GM11168 (cell line): ENCODE measurements around the gene P2RX5.

Experiments used
- in situ Hi-C: fragments of 300-500 bp; cut with MboI; formaldehyde crosslinking; loops from one replicate; pipeline ENCODE4 v1.12.0; 2022; ENCODE audit warnings: low sequenced_read_pairs; ENCODE audit not compliant: unreplicated experiment

The P2RX5 gene

DNA sequence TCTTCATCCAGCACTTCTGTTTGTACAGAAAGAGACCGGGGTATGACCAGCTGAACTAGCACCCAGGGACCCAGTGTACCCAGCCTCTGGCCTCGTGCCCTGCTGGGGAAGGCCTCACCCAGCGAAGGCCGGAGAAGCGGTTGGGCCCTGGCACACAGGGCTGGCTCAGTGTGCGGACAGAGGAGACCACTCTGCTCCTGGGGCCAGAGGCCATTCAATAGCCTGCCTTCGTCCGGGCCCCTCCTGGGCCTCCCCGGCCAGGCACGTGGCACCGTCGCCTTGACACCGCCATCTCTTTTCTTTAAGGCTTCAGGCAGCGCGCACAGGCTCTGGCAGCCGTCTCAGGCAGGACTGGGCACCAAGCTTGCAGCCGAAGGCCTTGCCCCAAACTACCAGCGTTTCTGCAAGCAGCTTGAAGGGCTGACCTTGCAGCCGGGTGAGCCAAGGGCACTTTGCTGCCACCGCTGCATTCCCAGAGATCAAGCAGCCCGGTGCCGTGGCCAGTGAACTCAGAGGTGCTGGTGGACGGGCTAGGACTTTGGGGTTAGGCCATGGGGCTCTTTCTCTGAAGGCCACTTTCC lies 35.6 kb downstream of the P2RX5 start:
- in situ Hi-C loops: loop anchor here (10.0 to 25.0 kb wide), 2 partner anchors 164 to 623 kb away; no protein-coding TSS in a partner anchor

DNA sequence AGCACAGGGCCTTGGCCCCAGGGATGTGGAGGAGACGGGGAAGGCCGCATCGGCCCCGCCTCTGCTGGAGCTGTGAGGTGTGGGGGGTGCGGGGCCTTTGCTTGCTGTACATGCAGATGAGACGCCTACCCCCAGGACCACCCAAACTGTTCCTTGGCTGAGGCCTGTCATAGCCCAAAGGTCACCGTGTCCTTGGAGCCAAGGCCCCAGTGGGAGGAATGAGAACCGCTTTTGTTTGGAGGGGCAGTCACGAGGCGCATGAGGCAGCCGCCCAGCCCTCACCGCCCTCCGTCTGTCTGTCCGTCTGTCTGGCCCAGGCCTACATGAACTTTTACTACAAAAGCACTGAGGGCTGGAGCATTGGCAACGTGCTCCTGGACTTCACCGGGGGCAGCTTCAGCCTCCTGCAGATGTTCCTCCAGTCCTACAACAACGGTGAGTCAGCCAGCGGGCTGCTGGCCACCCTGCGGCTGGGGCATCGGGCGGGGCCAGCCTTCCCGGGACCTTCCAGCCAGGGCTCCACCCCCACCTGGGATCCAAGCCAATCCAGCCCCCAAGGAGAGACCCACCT lies 36.3 kb downstream of the P2RX5 start:
- in situ Hi-C loops: loop anchor here (10.0 to 25.0 kb wide), 2 partner anchors 165 to 622 kb away; no protein-coding TSS in a partner anchor

DNA sequence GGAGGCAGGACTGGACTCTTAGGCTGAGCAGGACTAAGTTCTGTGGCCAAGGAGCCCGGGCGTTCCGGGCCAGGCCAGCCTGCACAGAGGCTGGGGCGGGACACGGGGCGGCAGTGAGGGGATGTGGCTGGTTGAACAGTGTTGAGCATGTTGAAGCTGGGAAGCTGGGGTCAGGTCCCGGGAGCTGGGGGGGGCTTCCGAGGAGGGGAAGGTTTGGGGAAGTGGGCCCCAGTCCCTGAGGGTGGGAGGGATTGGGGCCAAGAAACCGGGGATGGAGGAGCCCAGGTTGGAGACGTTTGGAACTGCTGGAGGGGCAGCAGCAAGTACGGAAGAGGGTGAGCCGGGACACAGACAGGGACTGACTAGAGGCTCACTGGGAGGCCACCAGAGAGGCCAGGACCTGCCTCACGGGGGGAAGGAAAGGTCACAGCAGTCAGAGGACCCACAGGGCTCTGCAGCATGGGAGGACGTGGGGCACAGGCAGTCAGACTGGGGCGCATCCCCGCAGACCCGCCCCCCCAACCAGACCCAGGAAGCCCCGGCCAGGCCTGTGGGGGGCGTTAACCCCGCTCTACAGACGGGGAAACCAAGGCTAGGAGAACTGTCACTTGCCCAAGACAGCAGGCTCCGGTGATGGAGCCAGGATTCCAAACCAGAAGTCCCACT lies 37.0 kb downstream of the P2RX5 start:
- in situ Hi-C loops: loop anchor here (25.0 kb wide), 1 partner anchor 622 kb away; no protein-coding TSS in a partner anchor

DNA sequence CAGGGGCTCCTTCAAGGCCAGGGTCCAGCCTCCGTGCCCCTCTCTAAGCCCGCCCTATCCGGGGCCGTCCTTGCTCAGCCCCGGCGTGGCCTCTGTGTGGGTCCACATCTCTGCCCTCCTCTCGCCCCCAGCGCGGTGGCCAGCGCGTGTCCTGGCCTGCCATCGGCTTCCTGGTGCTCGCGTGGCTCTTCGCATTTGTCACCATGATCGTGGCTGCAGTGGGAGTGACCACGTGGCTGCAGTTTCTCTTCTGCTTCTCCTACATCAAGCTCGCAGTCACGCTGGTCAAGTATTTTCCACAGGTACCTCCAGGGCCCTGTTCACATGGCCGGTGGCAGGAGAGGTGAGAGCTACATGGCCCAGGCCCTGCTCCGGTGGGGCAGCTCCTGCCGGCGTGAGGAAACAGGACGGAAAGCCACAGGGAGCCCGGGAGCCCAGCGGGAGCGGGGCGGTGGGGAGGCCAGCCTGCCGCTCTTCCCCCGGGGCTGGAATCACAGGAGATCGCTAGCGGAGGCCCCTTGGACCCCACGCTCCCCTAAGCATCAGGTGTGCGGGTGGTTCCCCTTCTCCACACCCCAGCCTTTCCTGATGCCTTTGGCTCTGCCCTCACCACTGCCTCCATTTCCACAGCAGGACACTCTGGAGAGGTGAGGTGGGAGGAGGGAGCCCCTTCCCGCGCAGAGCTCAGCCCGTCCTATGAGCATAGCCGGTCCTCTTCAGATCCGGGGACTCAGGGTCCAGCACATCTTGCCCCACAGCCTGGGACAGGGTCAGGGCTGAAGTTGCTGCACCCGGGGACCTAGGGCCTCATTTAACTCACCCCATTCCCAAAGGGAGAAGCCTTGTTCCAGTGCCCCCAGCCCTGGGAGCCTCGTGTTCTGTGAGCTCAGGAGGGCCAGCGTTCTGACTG lies 37.8 kb downstream of the P2RX5 start:
- in situ Hi-C loops: loop anchor here (25.0 kb wide), 1 partner anchor 621 kb away; no protein-coding TSS in a partner anchor

DNA sequence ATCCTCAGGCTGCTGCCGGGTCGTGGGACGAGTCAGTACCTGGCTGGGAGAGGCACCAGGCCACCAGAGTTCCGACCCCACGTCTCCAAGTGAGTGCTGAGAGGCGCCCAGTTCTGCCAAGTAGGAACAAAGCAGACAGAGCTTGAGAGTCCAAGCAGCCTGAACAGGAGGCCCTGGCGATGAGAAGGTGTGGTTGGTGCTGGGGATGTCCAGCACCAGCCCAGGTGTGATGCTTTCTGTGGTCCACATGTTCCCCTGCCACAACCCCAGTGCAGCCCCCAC lies 38.4 kb downstream of the P2RX5 start:
- in situ Hi-C loops: loop anchor here (25.0 kb wide), 1 partner anchor 620 kb away; no protein-coding TSS in a partner anchor

DNA sequence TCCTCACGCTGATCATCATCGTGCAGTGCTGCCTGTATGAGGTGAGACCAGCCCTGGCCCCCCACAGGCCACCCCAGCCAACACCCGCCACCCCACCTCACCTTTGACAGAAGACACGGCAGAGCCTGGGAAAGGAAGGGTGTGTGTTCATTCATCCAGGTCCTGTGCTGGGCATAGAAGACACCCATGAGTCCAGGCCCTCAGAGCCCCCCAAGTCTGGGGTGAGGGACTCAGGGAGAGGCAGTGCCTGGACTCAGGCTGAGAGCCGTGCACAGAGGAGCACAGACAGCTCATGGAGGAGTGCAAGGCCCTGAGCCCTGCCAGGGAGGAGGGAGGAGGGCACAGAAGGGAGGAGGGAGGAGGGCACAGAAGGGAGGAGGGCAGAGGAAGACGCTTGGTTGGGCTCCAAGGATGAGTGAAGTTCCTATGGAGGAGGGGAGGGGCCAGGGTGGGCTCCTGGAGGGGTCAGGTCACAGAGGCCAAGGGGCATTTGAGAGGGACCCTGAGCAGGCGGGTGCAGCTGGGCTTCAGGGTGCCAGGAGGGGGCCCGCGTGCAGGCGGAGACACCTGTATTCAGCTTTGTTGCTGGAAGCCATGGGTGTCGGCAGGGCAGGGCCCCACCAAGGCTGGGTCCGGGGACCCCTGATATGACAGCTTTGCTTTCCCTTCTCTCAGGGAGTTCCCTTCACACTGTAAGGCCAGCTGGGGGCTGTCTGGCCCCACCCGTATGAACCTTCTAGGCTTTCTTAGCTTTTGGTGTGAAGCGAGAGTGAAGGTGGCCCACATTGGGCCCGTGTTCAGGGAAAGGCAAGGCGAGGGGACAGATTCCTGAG lies 39.0 kb downstream of the P2RX5 start:
- in situ Hi-C loops: loop anchor here (25.0 kb wide), 1 partner anchor 620 kb away; no protein-coding TSS in a partner anchor

DNA sequence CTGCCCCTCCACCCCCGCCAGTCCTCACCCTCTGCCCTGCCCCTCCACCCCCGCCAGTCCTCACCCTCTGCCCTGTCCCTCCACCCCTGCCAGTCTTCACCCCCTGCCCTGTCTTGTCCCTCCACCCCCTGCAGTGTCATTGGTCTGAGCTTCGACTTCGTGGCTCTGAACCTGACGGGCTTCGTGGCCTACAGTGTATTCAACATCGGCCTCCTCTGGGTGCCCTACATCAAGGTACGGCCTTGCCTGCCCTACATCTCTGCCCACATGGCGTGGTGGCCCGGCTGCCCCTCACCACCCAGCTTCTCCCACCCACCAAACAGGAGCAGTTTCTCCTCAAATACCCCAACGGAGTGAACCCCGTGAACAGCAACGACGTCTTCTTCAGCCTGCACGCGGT lies 39.6 kb downstream of the P2RX5 start:
- in situ Hi-C loops: loop anchor here (25.0 kb wide), 1 partner anchor 619 kb away; no protein-coding TSS in a partner anchor

DNA sequence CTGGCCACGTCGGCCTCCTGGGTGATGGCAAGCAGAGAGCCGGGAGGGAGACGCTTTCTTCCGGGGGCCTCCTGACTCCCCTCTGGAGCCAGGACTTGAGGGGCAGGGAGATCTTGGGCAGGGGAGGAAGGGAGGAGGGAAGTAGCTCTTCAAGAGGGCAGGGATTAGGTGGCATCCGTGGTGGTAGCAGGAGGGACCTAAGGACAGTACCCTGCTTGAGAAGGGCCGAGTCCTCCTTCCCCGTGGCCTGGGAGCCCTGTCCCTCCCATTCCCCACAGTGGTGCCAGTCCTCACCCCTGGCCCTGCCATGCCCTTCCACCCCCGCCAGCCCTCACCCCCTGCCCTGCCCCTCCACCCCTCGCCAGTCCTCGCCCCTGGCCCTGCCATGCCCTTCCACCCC lies 40.2 kb downstream of the P2RX5 start:
- in situ Hi-C loops: loop anchor here (25.0 kb wide), 1 partner anchor 618 kb away; no protein-coding TSS in a partner anchor

DNA sequence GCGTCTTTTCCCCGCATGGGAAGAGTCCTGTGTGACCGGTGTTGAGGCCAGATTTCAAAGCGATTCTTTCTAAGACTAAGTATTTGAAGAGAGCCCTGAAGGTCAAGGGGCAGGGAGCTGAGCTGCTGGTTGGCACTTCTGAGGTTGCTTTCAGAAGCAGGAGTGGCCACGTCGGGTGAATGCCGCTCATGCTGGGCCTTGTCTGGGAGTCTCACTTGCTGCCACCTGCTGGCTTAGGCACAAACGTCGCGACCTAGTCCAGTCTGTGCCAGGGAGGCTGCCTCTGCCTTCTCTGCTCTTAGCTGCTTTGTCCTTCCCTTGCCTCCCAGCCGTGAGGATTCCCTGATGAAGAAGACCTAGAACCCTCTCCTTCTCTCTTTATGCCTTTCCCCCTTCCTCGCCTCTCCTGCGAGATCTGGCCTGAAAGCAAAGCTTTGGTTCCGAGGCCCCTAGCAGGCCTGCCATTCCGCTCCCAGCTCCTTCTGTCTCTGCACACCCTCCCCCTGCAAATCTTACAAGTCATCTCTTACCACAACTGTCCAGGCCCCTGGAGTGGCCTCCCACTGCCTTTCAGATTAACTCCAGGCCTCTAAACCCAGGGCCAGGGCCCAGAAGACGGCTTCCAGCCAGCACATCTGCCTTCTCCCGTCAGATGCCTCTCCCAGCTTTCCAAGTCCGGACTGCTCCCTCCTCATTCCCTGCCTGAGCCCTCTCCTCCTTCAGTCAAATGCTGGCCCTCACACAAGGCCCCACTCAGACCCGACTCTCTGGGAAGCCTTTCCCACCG lies 48.0 kb downstream of the P2RX5 start:
- in situ Hi-C loops: no loop called here

DNA sequence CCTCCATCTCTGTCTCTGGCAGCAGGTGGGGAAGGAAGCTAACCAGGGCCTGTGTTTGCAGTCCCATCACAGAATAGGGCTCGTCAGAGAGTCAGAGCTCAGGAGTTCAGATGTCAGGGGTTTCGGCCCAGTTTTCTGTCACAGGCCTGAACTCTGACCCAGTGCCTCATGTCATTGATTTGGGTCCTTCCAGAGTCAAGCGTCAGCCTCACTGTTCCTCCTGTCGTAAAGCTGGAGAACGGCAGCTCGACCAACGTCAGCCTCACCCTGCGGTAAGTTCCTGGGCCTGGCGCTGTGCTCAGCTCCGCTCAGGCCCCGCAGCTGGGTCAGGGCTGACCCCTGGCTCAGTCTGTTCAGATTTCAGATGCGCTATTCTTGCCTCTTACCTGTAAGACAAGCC lies 48.7 kb downstream of the P2RX5 start:
- in situ Hi-C loops: no loop called here

DNA sequence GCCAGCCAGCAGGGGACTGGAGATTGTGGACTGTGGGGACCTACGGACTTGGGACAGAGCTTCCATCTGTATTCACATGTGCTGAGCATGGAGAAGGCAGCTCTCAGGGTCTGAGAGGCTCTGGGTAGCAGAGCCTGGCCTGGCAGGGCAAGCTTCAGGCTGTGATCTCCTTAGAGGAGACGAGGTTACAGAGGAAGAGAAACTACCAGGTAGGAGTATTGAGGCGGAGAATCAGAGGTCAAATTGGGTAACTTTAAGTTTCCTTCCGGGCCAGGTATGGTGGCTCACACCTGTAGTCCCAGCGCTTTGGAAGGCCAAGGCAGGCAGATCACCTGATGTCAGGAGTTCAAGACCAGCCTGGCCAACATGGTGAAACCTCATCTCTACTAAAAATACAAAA lies 50.6 kb downstream of the P2RX5 start:
- in situ Hi-C loops: no loop called here

DNA sequence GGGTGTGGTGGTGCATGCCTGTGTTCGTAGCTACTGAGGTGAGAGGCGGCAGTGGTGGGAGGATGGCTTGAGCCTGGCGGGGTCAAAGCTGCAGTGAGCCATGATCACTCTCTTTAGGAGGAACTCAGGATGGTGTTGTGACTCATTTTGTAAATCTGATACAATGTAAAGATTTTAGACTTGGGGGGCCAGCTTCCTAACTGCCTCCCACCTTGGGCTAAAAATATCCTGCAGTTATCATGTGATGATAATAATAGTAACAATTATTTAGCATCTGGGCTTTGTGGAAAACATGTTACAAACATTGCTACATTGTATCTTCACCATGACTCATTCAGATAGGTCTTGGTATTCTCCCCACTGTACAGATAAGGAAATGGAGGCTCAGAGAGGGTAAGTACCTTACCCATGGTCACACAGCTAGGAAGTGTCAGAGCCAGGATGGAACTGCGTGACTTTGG lies 52.0 kb downstream of the P2RX5 start:
- in situ Hi-C loops: no loop called here

DNA sequence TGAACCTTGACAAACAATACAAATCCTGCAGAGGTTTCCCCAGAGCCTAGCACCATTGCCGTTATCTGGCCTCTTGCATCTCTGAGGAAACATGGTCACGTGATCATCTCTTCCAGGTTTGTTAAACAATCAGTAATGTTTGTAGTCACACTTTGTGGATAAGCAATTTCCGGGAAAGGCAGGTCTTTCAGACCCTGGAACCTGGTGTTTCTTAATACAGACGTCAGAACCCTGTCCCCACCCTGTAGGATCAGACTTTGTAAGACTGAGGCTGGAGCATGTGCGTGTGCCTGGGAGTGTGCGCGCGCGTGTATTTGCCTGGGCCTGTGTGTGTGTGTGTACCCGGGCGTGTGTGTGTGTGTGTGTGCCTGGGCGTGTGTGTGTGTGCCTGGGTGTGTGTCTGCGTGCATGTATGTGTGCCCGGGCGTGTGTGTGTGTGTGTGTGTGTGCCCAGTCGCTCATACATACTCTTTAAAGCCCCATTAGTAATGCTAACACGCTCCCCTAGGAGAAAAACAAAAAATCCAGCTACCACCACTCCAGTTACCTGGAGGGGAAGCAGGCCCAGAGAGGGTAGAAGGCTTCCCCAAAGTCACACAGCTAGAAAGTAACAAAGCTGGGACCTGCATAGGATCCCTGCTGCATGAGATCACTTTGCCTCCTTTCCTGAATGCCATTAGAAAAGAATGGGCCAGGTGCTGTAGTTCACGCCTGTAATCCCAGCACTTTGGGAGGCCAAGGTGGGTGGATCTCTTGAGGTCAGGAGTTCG lies 54.1 kb downstream of the P2RX5 start:
- in situ Hi-C loops: no loop called here

DNA sequence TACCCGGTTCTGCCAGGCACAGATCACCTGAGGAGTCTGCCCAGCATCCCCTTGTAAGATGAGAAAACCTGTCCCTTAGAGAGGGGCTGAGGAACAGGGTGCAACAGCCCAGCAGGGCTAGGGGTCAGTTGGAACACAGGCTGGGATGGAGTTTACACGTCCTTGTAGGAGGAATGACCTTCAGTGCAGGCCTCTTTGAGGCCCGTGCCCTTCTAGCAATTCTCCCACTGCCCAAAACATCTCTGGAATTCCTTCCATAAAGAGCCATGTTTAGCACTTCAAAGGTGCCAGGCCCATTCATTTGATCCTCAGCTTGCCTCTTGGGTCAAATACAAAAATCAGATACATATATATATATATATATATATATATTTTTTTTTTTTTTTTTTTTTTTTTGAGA lies 54.9 kb downstream of the P2RX5 start:
- in situ Hi-C loops: no loop called here

DNA sequence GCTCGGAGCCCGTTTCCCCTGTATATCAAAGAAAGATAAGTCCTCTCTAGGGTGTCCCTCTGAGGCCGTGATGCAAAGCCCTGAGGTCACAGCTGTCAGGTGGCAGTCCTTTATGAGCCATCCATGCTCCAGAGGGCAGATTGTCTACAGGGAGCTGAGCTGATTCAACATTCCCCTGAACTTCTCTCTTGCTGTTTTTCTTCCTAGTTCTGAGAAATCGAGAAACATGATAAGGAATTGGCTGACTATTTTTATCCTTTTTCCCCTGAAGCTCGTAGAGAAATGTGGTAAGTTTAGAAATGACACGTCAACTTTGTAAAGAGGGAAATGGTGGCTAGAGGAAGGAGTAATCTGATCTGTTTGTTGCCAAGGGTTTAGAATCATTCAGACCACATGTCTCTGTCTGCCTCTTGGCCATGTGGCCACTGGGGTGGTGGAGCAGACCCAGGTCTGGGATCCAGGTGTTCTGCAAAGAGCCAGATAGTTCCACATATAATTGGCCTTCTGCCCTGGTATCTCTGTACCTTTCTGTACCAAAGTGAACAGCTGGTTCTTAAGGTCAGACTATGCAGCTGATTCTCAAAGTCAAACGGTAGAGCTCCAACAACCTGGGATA lies 55.9 kb downstream of the P2RX5 start:
- in situ Hi-C loops: no loop called here

DNA sequence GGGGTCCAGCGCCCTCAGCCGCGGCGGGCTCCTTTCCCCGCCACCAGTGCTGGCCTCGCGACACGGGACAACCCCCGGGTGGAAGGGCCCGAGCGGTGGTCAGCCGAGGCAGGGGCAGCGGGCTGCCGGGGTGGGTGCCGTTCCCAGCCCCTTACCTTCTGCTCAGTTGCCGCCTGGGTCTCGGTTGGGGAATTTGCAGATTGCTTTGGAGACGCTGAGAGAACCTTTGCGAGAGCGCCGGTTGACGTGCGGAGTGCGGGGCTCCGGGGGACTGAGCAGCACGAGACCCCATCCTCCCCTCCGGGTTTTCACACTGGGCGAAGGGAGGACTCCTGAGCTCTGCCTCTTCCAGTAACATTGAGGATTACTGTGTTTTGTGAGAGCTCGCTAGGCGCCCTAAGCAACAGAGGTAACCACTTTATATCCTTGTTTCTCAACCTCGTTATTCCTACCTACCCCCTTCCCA lies 59.0 kb downstream of the P2RX5 start:
- in situ Hi-C loops: no loop called here

DNA sequence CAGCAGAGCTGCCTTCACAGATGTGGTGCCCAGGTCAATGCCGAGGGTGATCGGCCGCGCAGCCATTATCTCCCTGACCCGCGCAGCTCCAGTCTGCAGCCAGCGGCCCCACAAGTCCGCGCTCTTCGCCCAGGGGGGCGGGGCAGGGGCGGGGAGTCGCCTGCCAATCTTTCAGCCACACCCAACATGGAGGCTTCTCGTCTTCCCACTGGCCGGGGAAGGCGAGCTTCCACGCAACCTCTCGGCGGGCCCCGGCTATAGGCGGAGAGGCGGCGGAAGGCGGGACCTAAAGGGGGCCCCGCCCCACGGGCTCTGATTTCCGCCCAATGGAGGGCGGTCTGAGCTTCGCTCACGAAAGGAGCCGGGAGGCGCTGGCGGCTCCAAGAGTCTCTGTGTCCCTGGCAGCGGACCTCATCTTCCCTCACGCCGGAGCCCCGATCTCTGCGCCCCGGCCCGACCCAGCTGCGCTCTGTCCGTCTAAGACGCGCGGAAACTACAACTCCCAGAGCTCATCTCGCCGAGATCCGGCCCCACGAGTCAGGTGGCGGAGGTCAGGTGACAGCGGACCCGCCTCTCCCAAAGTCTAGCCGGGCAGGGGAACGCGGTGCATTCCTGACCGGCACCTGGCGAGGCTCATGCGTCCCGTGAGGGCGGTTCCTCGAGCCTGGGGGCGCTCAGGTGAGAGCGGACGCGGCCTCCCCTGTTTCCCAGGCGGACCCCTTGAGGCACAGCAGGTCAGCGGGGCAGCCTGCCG lies 59.6 kb downstream of the P2RX5 start, which contains the start of the genes CTNS and SHPK:
Gene CTNS (plus strand): TSS at position 607 of the 754 bp plus-strand sequence. CDS start 3,447 bp downstream, outside the sequence.
Gene SHPK (minus strand): TSS at position 97 of the 754 bp plus-strand sequence. CDS start 31 bp downstream, at position 66.
- in situ Hi-C loops: no loop called here
